HG03521 (cell line): Measurements from ENCODE around the gene RNF115.
"Not testable (repeated sequence)": the region's sequence is repeated elsewhere in the genome, so short reads cannot be mapped to it uniquely, and the experiment has no call there.

Experiments used
- ATAC-seq: cut with Tn5 transposase; IDR thresholded peaks from one replicate; pipeline ENCODE4 v1.9.1; 2021; ENCODE audit warnings: mild to moderate bottlenecking, moderate library complexity; ENCODE audit not compliant: unreplicated experiment

RNF115 gene

GRCh38 chr1:145828367-145829026 lies 4.6 kb upstream of the RNF115 start:
- no peak for ATAC-seq

GRCh38 chr1:145827966-145828365 lies 4.1 kb upstream of the RNF115 start:
- no peak for ATAC-seq

DNA sequence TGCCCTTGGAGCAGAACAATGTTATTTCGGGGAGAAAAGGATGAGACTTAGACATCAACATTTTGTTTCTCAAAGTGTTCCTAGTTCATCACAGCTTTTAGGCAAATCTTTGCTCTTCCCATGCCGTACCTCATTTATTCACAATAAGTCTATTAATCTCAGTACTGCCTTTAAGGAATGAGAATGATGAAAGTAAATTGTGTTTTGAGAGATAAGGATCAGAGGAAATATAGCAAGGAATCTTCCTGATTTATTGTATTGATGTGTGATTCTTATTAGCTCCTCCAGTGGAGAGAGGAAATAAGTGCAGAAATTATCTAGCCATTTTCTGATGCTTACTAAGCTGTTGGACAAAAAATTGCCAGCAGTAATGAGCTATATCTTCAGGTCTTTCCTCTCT lies 2.1 kb upstream of the RNF115 start:
- no peak for ATAC-seq

DNA sequence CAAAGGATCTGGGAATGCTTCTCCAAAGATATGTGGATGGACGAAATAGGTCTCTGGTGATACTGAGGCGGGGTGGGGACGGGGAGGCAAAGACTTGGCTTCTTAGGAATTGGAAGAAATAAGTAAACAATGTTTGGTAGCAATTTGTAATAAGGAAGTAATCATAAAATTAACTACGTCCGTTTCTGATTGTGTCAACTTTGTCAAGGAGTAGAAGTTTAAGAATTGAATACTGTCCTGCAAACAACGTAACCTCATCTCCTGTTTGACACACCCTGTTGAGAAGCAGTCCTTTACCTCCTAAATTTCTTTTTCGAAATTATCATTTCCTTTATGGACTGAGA lies 576 bp upstream of the RNF115 start:
- ATAC-seq = no peak

GRCh38 chr1:145822779-145823331 lies 1.0 kb downstream of the RNF115 start:
- not testable (repeated sequence) for ATAC-seq

- ATAC-seq = not testable (repeated sequence)
Observed at GRCh38 chr1:145818095-145818494, 5.8 kb downstream of the RNF115 start.

GRCh38 chr1:145812977-145813810 lies 10.7 kb downstream of the RNF115 start:
- ATAC-seq = not testable (repeated sequence)

- ATAC-seq = no peak
Observed at GRCh38 chr1:145806844-145807243, 17.1 kb downstream of the RNF115 start.

DNA sequence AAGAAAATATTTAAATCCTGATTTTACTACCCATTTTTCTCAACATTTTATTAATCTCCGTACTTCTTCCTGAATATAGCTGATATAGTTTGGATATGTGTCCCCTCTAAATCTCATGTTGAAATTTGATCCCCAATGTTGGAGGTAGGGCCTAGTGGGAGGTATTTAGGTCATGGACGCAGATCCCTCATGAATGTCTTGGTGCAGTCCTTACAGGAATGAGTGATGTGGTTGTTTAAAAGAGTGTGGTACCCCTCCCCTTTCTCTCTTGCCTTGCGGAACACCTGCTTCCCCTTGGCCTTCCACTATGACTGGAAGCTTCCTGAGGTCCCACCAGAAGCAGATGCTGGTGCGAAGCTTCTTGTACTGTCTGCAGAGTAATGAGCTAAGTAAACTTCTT lies 17.5 kb downstream of the RNF115 start:
- ATAC-seq = no peak

DNA sequence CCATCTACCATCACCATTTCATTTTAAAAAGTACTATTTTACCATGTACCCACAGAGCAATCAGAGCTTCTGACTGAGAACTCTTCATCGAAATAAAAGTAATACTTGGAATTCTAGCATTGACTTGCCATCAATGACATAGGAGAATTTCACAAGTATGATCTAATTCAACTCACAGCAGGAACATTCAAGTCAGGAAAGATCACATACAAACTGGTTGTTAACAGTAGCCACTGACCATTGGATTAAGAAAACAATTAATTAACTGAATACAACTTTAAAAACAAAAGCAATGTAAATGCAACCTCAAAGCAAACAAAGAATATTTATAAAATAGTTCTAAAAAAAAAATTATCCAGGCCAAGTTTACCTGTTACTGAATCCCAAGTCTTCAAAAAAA lies 18.8 kb downstream of the RNF115 start:
- ATAC-seq = no peak

DNA sequence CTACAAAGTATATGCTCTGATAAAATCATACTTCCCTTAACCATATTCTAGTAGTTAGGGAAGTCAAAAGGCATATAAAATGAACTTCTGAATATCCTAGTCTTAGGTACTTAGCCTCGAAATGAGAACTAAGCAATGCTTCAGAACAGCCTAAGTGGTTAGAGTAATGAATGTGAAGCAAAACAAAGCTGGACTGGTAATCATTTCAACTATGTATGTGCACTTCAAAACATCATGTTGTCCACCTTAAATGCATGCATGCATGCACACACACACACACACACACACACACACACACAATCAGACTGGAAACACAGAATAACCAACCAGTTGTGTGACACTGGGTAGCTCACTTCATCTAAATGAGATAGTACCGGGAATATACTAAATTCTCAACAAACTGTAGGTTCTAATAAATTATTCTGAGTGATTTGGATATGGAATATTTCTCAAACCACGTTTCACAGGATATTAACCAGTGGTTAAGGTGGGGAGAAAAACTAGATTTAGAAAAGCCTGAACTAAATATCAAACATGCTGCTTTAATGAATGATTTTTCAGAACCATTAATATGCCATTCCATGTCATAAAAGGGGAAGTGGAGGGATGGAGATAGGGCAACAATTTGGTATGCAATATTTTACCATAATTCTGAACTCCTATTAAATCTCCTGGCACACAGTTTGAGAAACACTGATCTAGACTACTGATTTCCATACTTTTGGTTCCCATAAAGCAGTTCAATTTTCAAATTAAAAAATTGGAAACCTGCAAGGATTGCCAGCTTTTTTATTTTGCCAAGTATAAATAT lies 19.5 kb downstream of the RNF115 start:
- no peak for ATAC-seq

DNA sequence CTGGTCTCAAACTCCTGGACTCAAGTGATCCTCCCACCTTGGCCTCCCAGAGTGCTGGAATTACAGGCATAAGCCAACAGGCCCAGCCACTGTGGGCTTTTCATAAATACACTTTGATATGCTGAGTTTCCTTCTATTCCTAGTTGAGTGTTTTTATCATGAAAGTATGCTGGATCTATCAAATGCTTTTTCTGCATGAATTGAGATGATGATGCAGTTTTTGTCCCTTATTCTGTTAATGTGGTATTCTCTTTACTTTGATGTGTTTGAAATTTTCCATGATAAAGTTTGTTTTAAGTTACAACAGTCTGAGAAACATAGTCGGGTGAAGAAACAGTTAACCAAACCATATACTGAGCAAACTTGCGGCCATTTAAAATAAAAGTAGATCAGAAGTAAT lies 24.1 kb downstream of the RNF115 start:
- no peak for ATAC-seq

DNA sequence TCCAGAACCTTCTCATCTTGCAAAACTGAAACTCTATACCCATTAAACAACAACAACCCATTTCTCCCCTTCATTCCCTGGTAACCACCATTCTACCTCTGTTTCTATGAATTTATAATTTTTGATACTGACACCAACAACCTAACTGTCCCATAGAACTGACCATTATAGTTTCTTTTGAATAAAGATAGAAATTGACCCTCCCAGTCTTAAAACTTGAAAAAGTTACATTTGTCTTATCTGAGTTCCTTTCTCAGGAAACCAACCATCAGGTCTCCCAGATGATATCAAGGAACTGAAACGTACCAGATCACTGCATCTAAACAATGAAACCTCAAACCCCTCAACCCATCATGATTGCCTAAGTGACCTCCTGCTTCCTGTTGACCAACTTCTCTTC lies 27.1 kb downstream of the RNF115 start:
- no peak for ATAC-seq

DNA sequence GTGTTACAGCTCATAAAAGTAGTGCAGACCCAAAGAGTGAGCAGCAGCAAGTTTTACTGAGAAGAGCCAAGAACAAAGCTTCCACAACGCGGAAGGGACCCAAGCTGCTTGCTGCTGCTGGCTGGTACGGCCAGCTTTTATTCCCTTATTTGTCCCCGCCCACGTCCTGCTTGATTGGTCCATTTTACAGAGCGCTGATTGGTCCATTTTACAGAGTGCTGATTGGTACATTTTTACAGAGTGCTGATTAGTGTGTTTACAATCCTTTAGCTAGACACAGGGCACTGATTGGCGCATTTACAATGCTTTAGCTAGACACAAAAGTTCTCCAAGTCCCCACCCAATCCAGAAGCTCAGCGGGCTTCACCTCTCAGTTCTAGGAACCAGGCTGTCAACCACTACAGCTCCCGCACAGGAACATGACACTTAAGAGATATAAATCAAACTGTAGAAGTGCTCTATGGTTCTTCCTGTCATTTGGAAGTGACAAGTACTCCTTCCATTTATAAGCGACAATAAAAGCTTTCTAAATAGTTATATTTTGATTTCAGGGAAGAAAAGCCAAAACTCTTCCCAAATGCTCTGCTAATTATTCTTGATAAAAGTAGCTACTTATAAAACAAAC lies 28.5 kb downstream of the RNF115 start:
- ATAC-seq = no peak

DNA sequence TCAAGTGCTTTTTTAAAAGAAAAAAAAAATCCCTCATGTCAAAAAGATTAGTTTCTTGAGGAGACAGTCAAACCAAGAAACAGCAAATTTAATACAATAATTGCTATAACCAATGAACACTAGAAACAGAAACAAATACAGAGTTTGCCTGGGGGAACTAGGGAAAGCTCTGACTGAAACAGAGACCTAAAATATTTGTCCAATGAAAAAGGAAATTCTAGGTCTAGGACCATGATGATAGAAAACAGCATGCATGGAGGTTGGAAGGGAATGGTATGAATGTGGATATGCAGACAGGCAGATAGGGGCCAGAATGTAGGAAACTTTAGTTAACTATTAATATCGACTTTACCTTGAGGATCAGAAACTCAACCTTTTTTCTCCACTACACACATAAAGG lies 31.4 kb downstream of the RNF115 start:
- ATAC-seq = no peak

GRCh38 chr1:145791860-145792259 lies 32.0 kb downstream of the RNF115 start:
- not testable (repeated sequence) for ATAC-seq

GRCh38 chr1:145788580-145788979 lies 35.3 kb downstream of the RNF115 start:
- ATAC-seq = no peak

DNA sequence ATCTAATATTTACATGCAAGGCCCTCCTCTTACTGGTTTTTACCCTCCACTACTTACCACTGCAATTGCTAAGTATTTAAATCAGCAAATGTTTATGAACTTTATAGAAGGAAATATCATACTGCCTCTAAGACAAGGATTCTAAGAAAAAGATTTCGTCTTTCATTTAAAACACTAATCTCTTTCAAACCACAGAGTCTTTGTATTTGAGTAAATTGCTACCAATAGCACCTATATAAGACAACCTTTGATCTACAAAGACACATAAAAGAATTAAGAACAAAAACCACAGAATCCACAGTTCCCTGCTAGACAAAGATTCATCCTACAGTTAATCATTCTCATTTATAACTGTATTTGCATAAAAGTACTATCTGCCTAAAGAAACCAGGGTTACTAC lies 37.6 kb downstream of the RNF115 start:
- no peak for ATAC-seq

- no peak for ATAC-seq
Observed at GRCh38 chr1:145785547-145785946, 38.3 kb downstream of the RNF115 start.

DNA sequence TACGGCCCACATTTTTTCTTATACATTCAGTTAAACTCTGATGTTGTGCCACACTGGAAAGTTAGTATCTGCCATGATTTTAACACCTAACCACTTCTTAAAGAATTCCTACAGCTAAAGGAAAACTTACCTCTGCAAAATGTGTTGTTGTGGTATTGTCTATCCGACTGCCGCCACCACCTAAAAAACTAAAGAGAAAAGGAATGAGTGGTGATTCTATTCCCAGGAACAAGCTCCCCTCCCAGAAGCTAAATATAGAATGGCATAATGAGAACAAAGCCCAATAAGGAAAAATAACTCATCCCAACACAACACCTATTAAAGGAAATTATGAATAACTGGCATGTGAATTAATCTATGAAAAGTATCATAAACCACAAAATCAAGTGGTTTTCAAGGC lies 39.5 kb downstream of the RNF115 start:
- ATAC-seq = no peak
